SK-N-SH treated with all-trans-retinoic acid at 6 μM for 48 hours (cell line): ENCODE data around the gene CNNM2.

Experiments used
- ATAC-seq: fragments of 200-7000 bp; cut with Tn5 transposase; 3 replicates; pipeline ENCODE4 v1.9.1; 2020; ENCODE audit warnings: mild to moderate bottlenecking, moderate library complexity
- ARNTL ChIP-seq: fragments of 450-650 bp; formaldehyde crosslinking; IDR thresholded peaks from 2 replicates; pipeline ENCODE4 v1.5.0; 2020; ENCODE audit warnings: low read depth, mild to moderate bottlenecking, moderate library complexity, borderline replicate concordance
- BACH2 ChIP-seq: fragments of 250-450 bp; sonication (Bioruptor Pico); IDR thresholded peaks from 2 replicates; pipeline ENCODE4 v1.9.0; 2021; ENCODE audit warnings: mild to moderate bottlenecking, borderline replicate concordance
- ESRRG ChIP-seq: fragments of 250-450 bp; sonication (Bioruptor Pico); IDR thresholded peaks from 2 replicates; pipeline ENCODE4 v1.6.1; 2021; ENCODE audit warnings: mild to moderate bottlenecking
- GLIS3 ChIP-seq: fragments of 250-450 bp; sonication (Bioruptor Pico); IDR thresholded peaks from 2 replicates; pipeline ENCODE4 v1.5.0; 2020; ENCODE audit warnings: mild to moderate bottlenecking, moderate library complexity
- ISL1 ChIP-seq: fragments of 250-450 bp; sonication (Bioruptor Pico); IDR thresholded peaks from 2 replicates; pipeline ENCODE4 v2.1.2; 2022; ENCODE audit warnings: mild to moderate bottlenecking, moderate library complexity
- PPARA ChIP-seq: fragments of 250-450 bp; sonication (Bioruptor Pico); IDR thresholded peaks from 2 replicates; pipeline ENCODE4 v1.5.0; 2020; ENCODE audit warnings: mild to moderate bottlenecking, borderline replicate concordance
- RARB ChIP-seq: fragments of 250-450 bp; sonication (Bioruptor Pico); IDR thresholded peaks from 2 replicates; pipeline ENCODE4 v1.8.0; 2021; ENCODE audit warnings: mild to moderate bottlenecking, moderate library complexity
- SNAI2 ChIP-seq: fragments of 250-450 bp; sonication (Bioruptor Pico); IDR thresholded peaks from 2 replicates; pipeline ENCODE4 v1.5.0; 2020; ENCODE audit warnings: mild to moderate bottlenecking, moderate library complexity
- TCF4 ChIP-seq: fragments of 250-450 bp; sonication (Bioruptor Pico); IDR thresholded peaks from 2 replicates; pipeline ENCODE4 v1.8.0; 2021; ENCODE audit warnings: mild to moderate bottlenecking, moderate library complexity, borderline replicate concordance
- TOX ChIP-seq: fragments of 250-450 bp; sonication (Bioruptor Pico); IDR thresholded peaks from 2 replicates; pipeline ENCODE4 v1.8.0; 2021; ENCODE audit warnings: mild to moderate bottlenecking, moderate library complexity, borderline replicate concordance
- ZC3H10 ChIP-seq: fragments of 250-450 bp; sonication (Bioruptor Pico); IDR thresholded peaks from 2 replicates; pipeline ENCODE4 v1.5.1; 2021; ENCODE audit warnings: mild to moderate bottlenecking, moderate library complexity
- ZFP3 ChIP-seq: fragments of 250-450 bp; sonication (Bioruptor Pico); IDR thresholded peaks from 2 replicates; pipeline ENCODE4 v1.5.0; 2020; ENCODE audit warnings: mild to moderate bottlenecking, moderate library complexity
- ZFP30 ChIP-seq: fragments of 450-650 bp; formaldehyde crosslinking; IDR thresholded peaks from 2 replicates; pipeline ENCODE4 v1.5.0; 2022; ENCODE audit warnings: mild to moderate bottlenecking, moderate library complexity
- ZNF565 ChIP-seq: fragments of 450-650 bp; formaldehyde crosslinking; conservative IDR thresholded peaks from 2 replicates; pipeline ENCODE4 v1.5.0; 2020; ENCODE audit warnings: low read depth, mild to moderate bottlenecking, moderate library complexity
- ZNF70 ChIP-seq: fragments of 450-650 bp; formaldehyde crosslinking; IDR thresholded peaks from 2 replicates; pipeline ENCODE4 v1.5.0; 2020; ENCODE audit warnings: mild to moderate bottlenecking, moderate library complexity
- TF ChIP-seq, protein P1 (sequence below): fragments of 250-450 bp; sonication (Bioruptor Pico); IDR thresholded peaks from 2 replicates; pipeline ENCODE4 v1.8.0; 2021; ENCODE audit warnings: low read depth, mild to moderate bottlenecking, moderate library complexity, borderline replicate concordance
- TF ChIP-seq, protein P2 (sequence below): fragments of 250-450 bp; sonication (Bioruptor Pico); IDR thresholded peaks from 2 replicates; pipeline ENCODE4 v1.5.1; 2021; ENCODE audit warnings: mild to moderate bottlenecking, moderate library complexity
- TF ChIP-seq, protein P3 (sequence below): fragments of 250-450 bp; sonication (Bioruptor Pico); IDR thresholded peaks from 2 replicates; pipeline ENCODE4 v1.5.0; 2020; ENCODE audit warnings: mild to moderate bottlenecking, moderate library complexity
- TF ChIP-seq, protein P4 (sequence below): fragments of 250-450 bp; sonication (Bioruptor Pico); IDR thresholded peaks from 2 replicates; pipeline ENCODE4 v1.5.1; 2020; ENCODE audit warnings: low read depth, mild to moderate bottlenecking, moderate library complexity

Gene CNNM2

DNA sequence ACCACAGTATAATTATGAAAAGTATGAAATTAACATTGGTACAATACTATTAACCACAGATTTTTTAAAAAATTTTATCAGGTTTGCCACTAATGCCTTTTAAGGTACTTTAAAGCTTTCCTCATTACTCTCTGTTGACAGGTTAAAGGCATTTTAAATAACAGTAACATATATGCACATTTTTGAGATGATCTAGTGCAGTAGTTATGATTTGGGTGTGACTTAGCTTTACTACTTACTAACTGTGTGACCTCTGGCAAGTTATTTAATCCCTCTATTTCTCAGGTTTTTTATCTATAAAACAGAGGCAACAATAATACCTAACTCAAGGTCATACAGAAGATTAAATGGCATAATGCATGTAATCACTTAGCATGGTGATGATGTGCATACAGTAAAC lies 180.1 kb downstream of the CNNM2 start:
- TF ChIP-seq ARNTL: no peak
- TF ChIP-seq GLIS3 (CRISPR knock-in tag): no peak
- ATAC-seq: no peak

DNA sequence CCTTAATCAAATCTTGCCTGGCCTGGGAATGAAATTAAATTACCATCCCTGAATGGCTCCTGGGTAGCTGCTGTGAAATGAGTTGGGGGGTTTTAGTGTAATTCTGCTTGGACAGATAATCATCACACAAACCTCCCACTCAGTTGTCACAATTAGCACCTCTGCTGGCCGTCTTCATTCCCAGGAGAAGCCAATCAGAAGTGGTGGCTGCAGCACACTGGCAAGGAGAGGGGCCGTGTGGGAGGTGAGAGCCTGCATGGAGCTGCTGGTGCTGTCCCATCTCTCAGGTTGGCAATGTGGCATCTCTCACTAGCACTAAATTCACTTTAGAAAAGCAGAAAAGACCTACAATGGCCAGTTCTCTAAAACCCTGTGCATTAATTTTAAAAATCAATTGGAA lies 182.5 kb downstream of the CNNM2 start:
- no peak for ATAC-seq
- TF ChIP-seq TCF4 (CRISPR knock-in tag) (no peak), SNAI2 (CRISPR knock-in tag) (no peak)

DNA sequence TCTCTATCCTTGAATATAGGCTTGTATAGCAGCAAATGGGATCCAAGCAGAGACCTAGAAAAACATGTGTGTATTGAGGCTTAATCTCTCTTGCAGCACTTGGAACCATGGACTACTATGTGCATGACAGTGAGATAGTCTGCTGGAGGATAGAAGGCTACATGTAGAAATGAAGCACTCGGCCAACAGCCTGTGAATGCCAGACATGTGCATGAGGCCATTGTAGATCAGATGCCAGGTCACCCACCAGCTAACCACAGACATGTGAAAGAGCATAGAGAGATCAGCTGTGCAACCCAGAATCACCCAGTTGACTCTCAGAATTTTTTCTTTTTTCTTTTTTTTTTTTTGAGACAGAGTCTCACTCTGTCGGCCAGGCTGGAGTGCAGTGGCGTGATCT lies 184.1 kb downstream of the CNNM2 start:
- ATAC-seq: no peak
- TF ChIP-seq RARB (CRISPR knock-in tag): no peak

DNA sequence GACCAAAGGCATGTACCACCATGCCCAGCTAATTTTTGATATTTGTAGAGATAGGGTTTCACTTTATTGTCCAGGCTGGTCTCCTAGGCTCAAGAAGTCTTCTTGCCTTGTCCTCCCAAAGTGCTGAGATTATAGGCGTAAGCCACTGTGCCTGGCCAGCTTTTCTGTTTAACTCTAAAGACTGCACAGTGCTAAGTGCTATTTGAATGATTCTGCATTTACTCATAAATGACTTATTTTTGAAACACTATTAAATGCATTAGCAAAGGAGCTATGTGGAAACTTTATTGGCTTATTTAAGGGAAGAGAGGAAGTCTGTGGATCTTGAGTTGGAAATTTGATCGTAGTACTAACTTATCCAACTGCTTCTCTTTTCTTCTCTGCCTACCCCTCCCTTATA lies 185.9 kb downstream of the CNNM2 start:
- ATAC-seq: no peak
- TF ChIP-seq SNAI2 (CRISPR knock-in tag) (no peak), PPARA (CRISPR knock-in tag) (no peak), ESRRG (CRISPR knock-in tag) (no peak), TOX (no peak), ISL1 (CRISPR knock-in tag) (no peak), GLIS3 (CRISPR knock-in tag) (no peak), ZFP30 (CRISPR knock-in tag) (no peak), ZNF70 (no peak), BACH2 (CRISPR knock-in tag) (no peak), ZNF565 (no peak)
- TF ChIP-seq, protein P1, sequence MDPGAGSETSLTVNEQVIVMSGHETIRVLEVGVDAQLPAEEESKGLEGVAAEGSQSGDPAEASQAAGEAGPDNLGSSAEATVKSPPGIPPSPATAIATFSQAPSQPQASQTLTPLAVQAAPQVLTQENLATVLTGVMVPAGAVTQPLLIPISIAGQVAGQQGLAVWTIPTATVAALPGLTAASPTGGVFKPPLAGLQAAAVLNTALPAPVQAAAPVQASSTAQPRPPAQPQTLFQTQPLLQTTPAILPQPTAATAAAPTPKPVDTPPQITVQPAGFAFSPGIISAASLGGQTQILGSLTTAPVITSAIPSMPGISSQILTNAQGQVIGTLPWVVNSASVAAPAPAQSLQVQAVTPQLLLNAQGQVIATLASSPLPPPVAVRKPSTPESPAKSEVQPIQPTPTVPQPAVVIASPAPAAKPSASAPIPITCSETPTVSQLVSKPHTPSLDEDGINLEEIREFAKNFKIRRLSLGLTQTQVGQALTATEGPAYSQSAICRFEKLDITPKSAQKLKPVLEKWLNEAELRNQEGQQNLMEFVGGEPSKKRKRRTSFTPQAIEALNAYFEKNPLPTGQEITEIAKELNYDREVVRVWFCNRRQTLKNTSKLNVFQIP (CRISPR knock-in tag): no peak
- TF ChIP-seq, protein P2, sequence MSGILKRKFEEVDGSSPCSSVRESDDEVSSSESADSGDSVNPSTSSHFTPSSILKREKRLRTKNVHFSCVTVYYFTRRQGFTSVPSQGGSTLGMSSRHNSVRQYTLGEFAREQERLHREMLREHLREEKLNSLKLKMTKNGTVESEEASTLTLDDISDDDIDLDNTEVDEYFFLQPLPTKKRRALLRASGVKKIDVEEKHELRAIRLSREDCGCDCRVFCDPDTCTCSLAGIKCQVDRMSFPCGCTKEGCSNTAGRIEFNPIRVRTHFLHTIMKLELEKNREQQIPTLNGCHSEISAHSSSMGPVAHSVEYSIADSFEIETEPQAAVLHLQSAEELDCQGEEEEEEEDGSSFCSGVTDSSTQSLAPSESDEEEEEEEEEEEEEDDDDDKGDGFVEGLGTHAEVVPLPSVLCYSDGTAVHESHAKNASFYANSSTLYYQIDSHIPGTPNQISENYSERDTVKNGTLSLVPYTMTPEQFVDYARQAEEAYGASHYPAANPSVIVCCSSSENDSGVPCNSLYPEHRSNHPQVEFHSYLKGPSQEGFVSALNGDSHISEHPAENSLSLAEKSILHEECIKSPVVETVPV: no peak
- TF ChIP-seq, protein P3, sequence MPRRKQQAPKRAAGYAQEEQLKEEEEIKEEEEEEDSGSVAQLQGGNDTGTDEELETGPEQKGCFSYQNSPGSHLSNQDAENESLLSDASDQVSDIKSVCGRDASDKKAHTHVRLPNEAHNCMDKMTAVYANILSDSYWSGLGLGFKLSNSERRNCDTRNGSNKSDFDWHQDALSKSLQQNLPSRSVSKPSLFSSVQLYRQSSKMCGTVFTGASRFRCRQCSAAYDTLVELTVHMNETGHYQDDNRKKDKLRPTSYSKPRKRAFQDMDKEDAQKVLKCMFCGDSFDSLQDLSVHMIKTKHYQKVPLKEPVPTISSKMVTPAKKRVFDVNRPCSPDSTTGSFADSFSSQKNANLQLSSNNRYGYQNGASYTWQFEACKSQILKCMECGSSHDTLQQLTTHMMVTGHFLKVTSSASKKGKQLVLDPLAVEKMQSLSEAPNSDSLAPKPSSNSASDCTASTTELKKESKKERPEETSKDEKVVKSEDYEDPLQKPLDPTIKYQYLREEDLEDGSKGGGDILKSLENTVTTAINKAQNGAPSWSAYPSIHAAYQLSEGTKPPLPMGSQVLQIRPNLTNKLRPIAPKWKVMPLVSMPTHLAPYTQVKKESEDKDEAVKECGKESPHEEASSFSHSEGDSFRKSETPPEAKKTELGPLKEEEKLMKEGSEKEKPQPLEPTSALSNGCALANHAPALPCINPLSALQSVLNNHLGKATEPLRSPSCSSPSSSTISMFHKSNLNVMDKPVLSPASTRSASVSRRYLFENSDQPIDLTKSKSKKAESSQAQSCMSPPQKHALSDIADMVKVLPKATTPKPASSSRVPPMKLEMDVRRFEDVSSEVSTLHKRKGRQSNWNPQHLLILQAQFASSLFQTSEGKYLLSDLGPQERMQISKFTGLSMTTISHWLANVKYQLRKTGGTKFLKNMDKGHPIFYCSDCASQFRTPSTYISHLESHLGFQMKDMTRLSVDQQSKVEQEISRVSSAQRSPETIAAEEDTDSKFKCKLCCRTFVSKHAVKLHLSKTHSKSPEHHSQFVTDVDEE (CRISPR knock-in tag): no peak

GRCh38 chr10:103104721-103105120 lies 186.6 kb downstream of the CNNM2 start:
- ATAC-seq: no peak
- TF ChIP-seq ISL1 (CRISPR knock-in tag): no peak
- no peak for TF ChIP-seq ZFP3
- no peak for TF ChIP-seq PPARA (CRISPR knock-in tag)
- TF ChIP-seq BACH2 (CRISPR knock-in tag): no peak
- TF ChIP-seq RARB (CRISPR knock-in tag): no peak
- TF ChIP-seq GLIS3 (CRISPR knock-in tag): no peak
- TF ChIP-seq ARNTL: no peak
- TF ChIP-seq, protein P4, sequence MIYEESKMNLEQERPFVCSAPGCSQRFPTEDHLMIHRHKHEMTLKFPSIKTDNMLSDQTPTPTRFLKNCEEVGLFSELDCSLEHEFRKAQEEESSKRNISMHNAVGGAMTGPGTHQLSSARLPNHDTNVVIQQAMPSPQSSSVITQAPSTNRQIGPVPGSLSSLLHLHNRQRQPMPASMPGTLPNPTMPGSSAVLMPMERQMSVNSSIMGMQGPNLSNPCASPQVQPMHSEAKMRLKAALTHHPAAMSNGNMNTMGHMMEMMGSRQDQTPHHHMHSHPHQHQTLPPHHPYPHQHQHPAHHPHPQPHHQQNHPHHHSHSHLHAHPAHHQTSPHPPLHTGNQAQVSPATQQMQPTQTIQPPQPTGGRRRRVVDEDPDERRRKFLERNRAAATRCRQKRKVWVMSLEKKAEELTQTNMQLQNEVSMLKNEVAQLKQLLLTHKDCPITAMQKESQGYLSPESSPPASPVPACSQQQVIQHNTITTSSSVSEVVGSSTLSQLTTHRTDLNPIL (CRISPR knock-in tag): no peak
- TF ChIP-seq, protein P3 (CRISPR knock-in tag): no peak
- no peak for TF ChIP-seq ZNF565
- no peak for TF ChIP-seq ZC3H10 (CRISPR knock-in tag)
